ENCODE measurements around the gene CDH5. TPM values are rescaled to one million over a fixed set of nuclear protein-coding genes. Genes with fewer than 3 reads are reported as not detected.
A peak's percentile ranks its signal among the peaks of the same experiment; 100 is the strongest.

The CDH5 gene
- total RNA-seq, 4 donors from 2014 or later: 10.2 to 28.3 (median 14.0) TPM

DNA sequence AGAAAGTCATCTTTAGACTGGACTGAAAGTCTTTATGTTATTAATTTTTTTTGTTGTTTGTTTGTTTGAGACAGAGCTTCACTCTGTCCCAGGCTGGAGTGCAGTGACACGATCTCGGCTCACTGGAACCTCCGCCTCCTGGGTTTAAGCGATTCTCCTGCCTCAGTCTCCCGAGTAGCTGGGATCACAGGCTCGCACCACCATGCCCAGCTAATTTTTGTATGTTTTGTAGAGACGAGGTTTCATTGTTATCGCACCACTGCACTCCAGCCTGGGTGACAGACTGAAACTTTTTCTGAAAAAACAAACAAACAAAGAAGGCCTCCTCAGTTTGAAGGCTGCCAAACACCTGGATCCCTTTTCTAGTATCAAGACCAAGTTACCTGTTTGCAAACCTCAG lies 65.3 kb downstream of the CDH5 start:
- TF ChIP-seq, protein P1, sequence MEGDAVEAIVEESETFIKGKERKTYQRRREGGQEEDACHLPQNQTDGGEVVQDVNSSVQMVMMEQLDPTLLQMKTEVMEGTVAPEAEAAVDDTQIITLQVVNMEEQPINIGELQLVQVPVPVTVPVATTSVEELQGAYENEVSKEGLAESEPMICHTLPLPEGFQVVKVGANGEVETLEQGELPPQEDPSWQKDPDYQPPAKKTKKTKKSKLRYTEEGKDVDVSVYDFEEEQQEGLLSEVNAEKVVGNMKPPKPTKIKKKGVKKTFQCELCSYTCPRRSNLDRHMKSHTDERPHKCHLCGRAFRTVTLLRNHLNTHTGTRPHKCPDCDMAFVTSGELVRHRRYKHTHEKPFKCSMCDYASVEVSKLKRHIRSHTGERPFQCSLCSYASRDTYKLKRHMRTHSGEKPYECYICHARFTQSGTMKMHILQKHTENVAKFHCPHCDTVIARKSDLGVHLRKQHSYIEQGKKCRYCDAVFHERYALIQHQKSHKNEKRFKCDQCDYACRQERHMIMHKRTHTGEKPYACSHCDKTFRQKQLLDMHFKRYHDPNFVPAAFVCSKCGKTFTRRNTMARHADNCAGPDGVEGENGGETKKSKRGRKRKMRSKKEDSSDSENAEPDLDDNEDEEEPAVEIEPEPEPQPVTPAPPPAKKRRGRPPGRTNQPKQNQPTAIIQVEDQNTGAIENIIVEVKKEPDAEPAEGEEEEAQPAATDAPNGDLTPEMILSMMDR (IDR thresholded peaks at IDR 0.05): no peak
- TF ChIP-seq POLR2A (IDR thresholded peaks at IDR 0.05): no peak
- intact Hi-C loops (cut with DNase I; ENCODE audit: low total_unique reads): no loop called here
- WGBS, 2 donors: 88% methylated on average over 8 of the region's 8 CpGs
- DNase-seq (ENCODE audit: low spot score in 2 of 2): peak in 1 of 2 donors; percentile 57
- H3K4me3 ChIP-seq (ENCODE audit: low read depth, poor library complexity, severe bottlenecking): no peak overlapping the region

DNA sequence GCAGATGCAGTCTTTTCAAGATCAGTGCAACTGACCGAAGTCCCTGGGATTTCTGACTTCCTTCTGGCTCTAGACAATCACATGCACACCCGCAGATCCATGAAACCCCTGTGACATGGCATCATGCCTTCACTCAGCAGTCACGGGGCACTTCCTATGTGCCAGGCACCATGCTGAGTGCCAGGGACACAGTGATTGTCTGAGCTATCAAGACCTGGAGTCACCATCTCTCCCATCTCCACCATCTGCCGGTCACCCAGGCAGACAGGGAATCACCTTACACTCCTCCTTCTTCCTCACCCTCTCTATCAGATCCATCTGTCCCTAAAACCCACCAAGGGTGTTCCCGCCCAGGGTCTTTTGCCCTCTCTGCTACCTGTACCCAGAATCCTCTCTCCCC lies 65.9 kb downstream of the CDH5 start:
- intact Hi-C loops (cut with DNase I; ENCODE audit: low total_unique reads): no loop called here
- 81 to 88% methylated on average over 5 of the region's 5 CpGs for WGBS, 2 donors
- no peak overlapping the region for H3K4me3 ChIP-seq (ENCODE audit: low read depth, poor library complexity, severe bottlenecking)
- peak in 1 of 2 donors; percentile 61 for DNase-seq (ENCODE audit: low spot score in 2 of 2)
- TF ChIP-seq, protein P1 (IDR thresholded peaks at IDR 0.05): no peak
- TF ChIP-seq POLR2A (IDR thresholded peaks at IDR 0.05): no peak

DNA sequence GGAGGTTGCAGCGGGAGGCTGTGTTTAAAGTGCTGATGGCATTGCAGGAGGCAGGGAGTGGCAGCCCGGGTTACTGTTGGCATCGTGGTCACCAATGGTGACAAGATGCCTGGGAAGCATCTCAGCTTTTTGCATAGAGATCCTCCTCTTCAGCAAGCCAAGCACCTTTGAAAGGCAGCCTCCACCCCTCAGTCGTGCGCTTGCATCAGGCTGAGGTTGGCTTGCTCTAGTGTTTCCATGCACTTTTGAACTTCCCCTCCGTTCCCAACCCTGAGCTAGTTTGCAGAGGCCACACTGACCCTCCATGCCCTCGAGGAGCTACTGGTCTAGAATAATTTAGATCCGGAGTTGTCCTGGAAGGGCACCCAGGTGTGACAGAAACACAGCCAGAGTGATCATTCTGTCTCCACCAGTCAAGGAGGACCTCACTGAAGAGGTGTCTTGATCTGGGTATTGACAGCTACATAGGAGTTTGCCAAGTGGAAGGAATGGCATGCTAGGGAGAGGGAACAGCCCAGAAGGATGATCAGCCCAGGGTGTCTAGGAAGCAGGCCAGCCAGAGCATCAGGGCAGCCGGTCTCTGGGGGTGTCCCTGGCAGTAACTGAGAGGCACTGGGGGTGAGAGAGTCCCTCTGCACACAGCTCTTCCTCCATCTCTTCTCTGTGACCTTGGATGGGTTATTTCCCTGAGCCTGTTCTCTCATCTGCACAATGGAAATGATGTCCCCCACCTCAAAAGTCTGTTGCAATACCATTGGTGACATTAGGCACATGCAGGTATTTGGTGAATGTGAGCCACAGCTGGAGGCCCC lies 68.3 kb downstream of the CDH5 start:
- TF ChIP-seq, protein P1 (IDR thresholded peaks at IDR 0.05): no peak
- no peak for TF ChIP-seq POLR2A (IDR thresholded peaks at IDR 0.05)
- DNase-seq (ENCODE audit: low spot score in 2 of 2): peak in 1 of 2 donors; percentile 74
- 84 to 87% methylated on average over 9 of the region's 9 CpGs for WGBS, 2 donors

DNA sequence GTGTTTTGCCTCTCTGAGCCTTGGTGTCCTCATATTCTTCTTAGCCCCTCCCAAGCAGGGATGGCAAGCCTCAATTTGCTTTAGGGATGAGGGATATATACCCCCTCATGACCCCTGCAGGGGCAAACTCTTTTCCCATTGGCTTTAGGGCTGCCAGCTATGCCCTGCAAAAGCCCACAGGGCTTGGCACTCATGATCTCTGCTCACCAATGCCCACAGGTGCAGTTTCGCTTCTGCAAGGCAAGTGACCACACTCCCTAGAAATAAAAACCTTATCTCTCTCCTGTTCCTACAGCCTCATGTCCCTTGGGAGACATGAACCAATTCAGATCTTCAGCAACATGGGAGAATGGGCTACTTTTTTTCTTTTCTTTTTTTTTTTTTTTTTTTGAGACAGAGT lies 69.4 kb downstream of the CDH5 start:
- intact Hi-C loops (cut with DNase I; ENCODE audit: low total_unique reads): no loop called here
- 92 to 100% methylated on average over 1 of the region's 1 CpG for WGBS, 2 donors
- H3K4me3 ChIP-seq (ENCODE audit: low read depth, poor library complexity, severe bottlenecking): no peak overlapping the region
- TF ChIP-seq, protein P1 (IDR thresholded peaks at IDR 0.05): no peak
- no peak for TF ChIP-seq POLR2A (IDR thresholded peaks at IDR 0.05)
- DNase-seq (ENCODE audit: low spot score in 2 of 2): peak in 1 of 2 donors; percentile 32

More for the DNA sequence above, 68.3 kb downstream of the CDH5 start:
- intact Hi-C loops (cut with DNase I; ENCODE audit: low total_unique reads): no loop called here
- no peak overlapping the region for H3K4me3 ChIP-seq (ENCODE audit: low read depth, poor library complexity, severe bottlenecking)

DNA sequence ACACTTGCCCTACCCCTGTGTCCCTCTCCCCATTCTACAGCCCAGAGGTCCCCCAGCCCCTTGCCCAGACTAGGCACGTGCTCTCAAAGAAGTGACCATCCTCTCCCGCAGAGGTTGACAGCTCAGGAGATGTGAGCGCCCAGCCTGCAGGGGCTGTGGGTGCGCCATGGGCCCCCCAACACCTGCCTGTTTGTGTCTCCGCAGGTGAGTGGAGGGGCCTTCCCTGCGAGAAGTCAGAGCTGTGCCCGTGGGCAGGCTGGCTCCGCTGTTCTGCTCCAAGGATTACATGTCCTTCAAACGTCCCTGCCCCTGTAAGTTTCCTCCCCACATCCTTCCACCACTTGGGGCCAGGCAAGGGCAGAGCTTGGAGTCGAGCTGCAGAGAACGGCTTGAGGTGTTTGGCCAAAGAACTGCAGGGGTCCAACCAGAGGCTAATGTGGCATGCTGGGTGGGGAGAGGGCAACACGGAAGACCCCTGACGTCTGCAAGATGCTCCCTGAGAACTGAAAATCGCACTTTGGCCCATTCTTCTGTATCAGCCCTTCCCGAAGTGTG lies 71.0 kb downstream of the CDH5 start:
- intact Hi-C loops (cut with DNase I; ENCODE audit: low total_unique reads): no loop called here
- DNase-seq (ENCODE audit: low spot score in 2 of 2): no peak
- TF ChIP-seq, protein P1 (IDR thresholded peaks at IDR 0.05): no peak
- no peak for TF ChIP-seq POLR2A (IDR thresholded peaks at IDR 0.05)
- WGBS, 2 donors: 79 to 82% methylated on average over 15 of the region's 15 CpGs
- H3K4me3 ChIP-seq (ENCODE audit: low read depth, poor library complexity, severe bottlenecking): no peak overlapping the region
